ENCODE measurements around the gene ARMH1.

DNA sequence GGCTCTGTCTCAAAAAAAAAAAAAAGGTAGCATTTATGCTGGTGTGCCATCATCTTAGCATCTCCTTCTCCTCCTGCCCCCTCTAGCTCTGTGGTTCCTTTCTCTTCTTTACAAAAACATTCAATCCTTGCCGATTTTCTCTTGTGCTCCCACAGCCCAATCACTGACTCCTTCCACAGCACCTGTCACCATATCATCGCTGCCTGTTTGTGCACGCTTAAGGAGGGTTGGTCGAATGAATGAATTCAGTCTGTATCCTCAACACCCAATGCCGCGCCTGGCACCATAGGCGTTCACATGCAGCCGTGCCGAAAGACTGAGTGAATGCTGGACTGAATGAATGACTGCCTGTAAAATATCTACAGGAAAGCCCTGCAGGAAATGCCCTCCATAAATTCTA is 48.5 kb downstream of the ARMH1 start:
- TF ChIP-seq, protein P1, sequence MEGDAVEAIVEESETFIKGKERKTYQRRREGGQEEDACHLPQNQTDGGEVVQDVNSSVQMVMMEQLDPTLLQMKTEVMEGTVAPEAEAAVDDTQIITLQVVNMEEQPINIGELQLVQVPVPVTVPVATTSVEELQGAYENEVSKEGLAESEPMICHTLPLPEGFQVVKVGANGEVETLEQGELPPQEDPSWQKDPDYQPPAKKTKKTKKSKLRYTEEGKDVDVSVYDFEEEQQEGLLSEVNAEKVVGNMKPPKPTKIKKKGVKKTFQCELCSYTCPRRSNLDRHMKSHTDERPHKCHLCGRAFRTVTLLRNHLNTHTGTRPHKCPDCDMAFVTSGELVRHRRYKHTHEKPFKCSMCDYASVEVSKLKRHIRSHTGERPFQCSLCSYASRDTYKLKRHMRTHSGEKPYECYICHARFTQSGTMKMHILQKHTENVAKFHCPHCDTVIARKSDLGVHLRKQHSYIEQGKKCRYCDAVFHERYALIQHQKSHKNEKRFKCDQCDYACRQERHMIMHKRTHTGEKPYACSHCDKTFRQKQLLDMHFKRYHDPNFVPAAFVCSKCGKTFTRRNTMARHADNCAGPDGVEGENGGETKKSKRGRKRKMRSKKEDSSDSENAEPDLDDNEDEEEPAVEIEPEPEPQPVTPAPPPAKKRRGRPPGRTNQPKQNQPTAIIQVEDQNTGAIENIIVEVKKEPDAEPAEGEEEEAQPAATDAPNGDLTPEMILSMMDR (conservative IDR thresholded peaks at IDR 0.05; ENCODE audit: low read length) = no peak
- TF ChIP-seq EZH2phosphoT487 (IDR thresholded peaks at IDR 0.05; ENCODE audit: borderline replicate concordance) = no peak
